ENCODE data around the gene KDM3A.

DNA sequence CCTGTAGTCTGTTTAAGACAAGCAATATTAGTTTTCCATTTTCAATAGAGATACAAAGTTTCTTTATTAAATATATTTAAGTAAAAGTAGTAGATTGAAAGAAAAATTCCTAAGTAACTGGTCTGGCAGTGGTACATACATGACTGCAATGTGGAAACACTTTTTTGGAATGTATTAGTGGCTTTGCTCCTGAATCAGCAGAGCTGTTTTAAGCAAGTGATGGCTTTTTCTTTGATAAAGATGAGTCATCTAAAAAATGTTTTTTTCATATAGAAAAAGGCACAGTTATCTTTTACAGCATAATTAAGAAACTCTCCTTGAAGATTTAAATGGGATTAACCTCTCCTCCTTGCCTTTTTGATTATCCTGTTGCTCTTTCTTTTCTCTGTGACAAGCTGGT lies 34.9 kb downstream of the KDM3A start:
- TF ChIP-seq NFIC (IDR thresholded peaks at IDR 0.05; ENCODE audit: low read depth, low read length) (no peak), DPF2 (IDR thresholded peaks at IDR 0.05) (no peak), EGR1 (IDR thresholded peaks at IDR 0.05; ENCODE audit: borderline replicate concordance in 1 of 2, low read depth in 2 of 2, low read length in 2 of 2) (no peak), POLR2AphosphoS5 (IDR thresholded peaks at IDR 0.05; ENCODE audit: low read length) (no peak), HDAC2 (IDR thresholded peaks at IDR 0.05) (no peak), BRCA1 (IDR thresholded peaks at IDR 0.05; ENCODE audit: low read depth, low read length) (no peak), RELA (IDR thresholded peaks at IDR 0.05; ENCODE audit: borderline replicate concordance, partially characterized antibody) (no peak), FOXK2 (IDR thresholded peaks at IDR 0.05) (no peak), SMAD1 (IDR thresholded peaks at IDR 0.05; ENCODE audit: low read depth, partially characterized antibody) (no peak)
- TF ChIP-seq, protein P1, sequence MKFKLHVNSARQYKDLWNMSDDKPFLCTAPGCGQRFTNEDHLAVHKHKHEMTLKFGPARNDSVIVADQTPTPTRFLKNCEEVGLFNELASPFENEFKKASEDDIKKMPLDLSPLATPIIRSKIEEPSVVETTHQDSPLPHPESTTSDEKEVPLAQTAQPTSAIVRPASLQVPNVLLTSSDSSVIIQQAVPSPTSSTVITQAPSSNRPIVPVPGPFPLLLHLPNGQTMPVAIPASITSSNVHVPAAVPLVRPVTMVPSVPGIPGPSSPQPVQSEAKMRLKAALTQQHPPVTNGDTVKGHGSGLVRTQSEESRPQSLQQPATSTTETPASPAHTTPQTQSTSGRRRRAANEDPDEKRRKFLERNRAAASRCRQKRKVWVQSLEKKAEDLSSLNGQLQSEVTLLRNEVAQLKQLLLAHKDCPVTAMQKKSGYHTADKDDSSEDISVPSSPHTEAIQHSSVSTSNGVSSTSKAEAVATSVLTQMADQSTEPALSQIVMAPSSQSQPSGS (IDR thresholded peaks at IDR 0.05; ENCODE audit: low read length) = no peak
- TF ChIP-seq, protein P2, sequence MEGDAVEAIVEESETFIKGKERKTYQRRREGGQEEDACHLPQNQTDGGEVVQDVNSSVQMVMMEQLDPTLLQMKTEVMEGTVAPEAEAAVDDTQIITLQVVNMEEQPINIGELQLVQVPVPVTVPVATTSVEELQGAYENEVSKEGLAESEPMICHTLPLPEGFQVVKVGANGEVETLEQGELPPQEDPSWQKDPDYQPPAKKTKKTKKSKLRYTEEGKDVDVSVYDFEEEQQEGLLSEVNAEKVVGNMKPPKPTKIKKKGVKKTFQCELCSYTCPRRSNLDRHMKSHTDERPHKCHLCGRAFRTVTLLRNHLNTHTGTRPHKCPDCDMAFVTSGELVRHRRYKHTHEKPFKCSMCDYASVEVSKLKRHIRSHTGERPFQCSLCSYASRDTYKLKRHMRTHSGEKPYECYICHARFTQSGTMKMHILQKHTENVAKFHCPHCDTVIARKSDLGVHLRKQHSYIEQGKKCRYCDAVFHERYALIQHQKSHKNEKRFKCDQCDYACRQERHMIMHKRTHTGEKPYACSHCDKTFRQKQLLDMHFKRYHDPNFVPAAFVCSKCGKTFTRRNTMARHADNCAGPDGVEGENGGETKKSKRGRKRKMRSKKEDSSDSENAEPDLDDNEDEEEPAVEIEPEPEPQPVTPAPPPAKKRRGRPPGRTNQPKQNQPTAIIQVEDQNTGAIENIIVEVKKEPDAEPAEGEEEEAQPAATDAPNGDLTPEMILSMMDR (IDR thresholded peaks at IDR 0.05 in 2 of 3, conservative IDR thresholded peaks at IDR 0.05 in 1 of 3; ENCODE audit: control insufficient read depth in 2 of 3, extremely low read depth in 1 of 3, insufficient read depth in 1 of 3, low read depth in 3 of 3, low read length in 3 of 3) = no peak
- TF ChIP-seq, protein P3, sequence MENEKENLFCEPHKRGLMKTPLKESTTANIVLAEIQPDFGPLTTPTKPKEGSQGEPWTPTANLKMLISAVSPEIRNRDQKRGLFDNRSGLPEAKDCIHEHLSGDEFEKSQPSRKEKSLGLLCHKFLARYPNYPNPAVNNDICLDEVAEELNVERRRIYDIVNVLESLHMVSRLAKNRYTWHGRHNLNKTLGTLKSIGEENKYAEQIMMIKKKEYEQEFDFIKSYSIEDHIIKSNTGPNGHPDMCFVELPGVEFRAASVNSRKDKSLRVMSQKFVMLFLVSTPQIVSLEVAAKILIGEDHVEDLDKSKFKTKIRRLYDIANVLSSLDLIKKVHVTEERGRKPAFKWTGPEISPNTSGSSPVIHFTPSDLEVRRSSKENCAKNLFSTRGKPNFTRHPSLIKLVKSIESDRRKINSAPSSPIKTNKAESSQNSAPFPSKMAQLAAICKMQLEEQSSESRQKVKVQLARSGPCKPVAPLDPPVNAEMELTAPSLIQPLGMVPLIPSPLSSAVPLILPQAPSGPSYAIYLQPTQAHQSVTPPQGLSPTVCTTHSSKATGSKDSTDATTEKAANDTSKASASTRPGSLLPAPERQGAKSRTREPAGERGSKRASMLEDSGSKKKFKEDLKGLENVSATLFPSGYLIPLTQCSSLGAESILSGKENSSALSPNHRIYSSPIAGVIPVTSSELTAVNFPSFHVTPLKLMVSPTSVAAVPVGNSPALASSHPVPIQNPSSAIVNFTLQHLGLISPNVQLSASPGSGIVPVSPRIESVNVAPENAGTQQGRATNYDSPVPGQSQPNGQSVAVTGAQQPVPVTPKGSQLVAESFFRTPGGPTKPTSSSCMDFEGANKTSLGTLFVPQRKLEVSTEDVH (IDR thresholded peaks at IDR 0.05; ENCODE audit: low read depth, partially characterized antibody) = no peak
